ENCODE results near the gene ZNF485. TPM values are rescaled to one million over a fixed set of nuclear protein-coding genes. Genes with fewer than 3 reads are reported as not detected.
A peak's percentile ranks its signal among the peaks of the same experiment; 100 is the strongest.

The ZNF485 gene
- total and polyA plus RNA-seq, 4 donors, result 1.5 to 4.4 (median 3.2) TPM

DNA sequence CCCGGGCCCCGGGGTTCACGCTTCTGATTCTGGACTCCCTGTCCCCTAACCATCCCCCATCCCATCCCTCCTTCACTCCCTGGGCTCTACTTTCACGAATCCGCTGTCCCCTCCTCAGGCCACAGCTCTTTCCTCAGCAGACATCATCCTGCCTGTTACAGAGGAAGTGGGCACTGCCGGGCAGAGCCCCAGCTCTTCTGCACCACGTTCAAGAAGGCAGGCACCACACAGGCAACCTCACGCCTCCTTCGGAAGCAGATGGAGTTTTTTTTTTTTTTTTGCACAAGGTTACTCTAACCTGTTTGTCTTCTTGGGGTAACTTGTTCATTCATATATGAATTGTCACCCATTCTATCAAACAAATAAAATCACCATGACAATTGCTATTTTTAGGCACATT is 60.3 kb downstream of the ZNF485 start:
- Histone ChIP-seq H3K36me3 (ENCODE audit: control insufficient read depth in 4 of 4, insufficient read depth in 4 of 4, low read length in 4 of 4) (no peaks in the 10 kb centered on the region), H3K27me3 (ENCODE audit: control insufficient read depth in 3 of 3, insufficient read depth in 3 of 3, low read length in 2 of 3) (peaks cover 0 to 27% (median 8%) of the 10 kb centered on the region in 3 donors), H3K9ac (ENCODE audit: insufficient read depth in 1 of 2, low read length in 2 of 2) (no peak overlapping the region), H3K9me3 (ENCODE audit: control insufficient read depth in 4 of 4, insufficient read depth in 3 of 4, low read length in 3 of 4) (no peaks in the 10 kb centered on the region), H3K27ac (ENCODE audit: low read depth in 1 of 2, low read length in 1 of 2) (no peak overlapping the region), H3K4me3 (no peak overlapping the region), H3K4me1 (ENCODE audit: control insufficient read depth in 5 of 5, insufficient read depth in 5 of 5, low read length in 5 of 5) (peaks cover 0 to 4% (median 0%) of the 10 kb centered on the region in 5 donors)
- 49 to 61% methylated on average over 9 of the region's 9 CpGs for WGBS, 2 donors
- TF ChIP-seq, protein P1, sequence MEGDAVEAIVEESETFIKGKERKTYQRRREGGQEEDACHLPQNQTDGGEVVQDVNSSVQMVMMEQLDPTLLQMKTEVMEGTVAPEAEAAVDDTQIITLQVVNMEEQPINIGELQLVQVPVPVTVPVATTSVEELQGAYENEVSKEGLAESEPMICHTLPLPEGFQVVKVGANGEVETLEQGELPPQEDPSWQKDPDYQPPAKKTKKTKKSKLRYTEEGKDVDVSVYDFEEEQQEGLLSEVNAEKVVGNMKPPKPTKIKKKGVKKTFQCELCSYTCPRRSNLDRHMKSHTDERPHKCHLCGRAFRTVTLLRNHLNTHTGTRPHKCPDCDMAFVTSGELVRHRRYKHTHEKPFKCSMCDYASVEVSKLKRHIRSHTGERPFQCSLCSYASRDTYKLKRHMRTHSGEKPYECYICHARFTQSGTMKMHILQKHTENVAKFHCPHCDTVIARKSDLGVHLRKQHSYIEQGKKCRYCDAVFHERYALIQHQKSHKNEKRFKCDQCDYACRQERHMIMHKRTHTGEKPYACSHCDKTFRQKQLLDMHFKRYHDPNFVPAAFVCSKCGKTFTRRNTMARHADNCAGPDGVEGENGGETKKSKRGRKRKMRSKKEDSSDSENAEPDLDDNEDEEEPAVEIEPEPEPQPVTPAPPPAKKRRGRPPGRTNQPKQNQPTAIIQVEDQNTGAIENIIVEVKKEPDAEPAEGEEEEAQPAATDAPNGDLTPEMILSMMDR (IDR thresholded peaks at IDR 0.05; ENCODE audit: control extremely low read depth, extremely low read depth), result no peak
- ATAC-seq (ENCODE audit: insufficient read depth, low FRiP score), result no peak
- DNase-seq, result no peak

GRCh38 chr10:43667317-43667731 is 61.1 kb downstream of the ZNF485 start:
- ATAC-seq (ENCODE audit: insufficient read depth, low FRiP score), result peak; percentile 51
- TF ChIP-seq, protein P1 (IDR thresholded peaks at IDR 0.05; ENCODE audit: control extremely low read depth, extremely low read depth), result no peak
- H3K9me3 ChIP-seq (ENCODE audit: control insufficient read depth in 4 of 4, insufficient read depth in 3 of 4, low read length in 3 of 4), result no peaks in the 10 kb centered on the region
- peaks cover 0 to 28% (median 9%) of the 10 kb centered on the region in 3 donors for H3K27me3 ChIP-seq (ENCODE audit: control insufficient read depth in 3 of 3, insufficient read depth in 3 of 3, low read length in 2 of 3)
- peaks cover 0 to 6% (median 0%) of the 10 kb centered on the region in 5 donors for H3K4me1 ChIP-seq (ENCODE audit: control insufficient read depth in 5 of 5, insufficient read depth in 5 of 5, low read length in 5 of 5)
- H3K9ac ChIP-seq (ENCODE audit: insufficient read depth in 1 of 2, low read length in 2 of 2), result no peak overlapping the region
- H3K27ac ChIP-seq (ENCODE audit: low read depth in 1 of 2, low read length in 1 of 2), result no peak overlapping the region
- 5 to 6% methylated on average over 35 of the region's 35 CpGs for WGBS, 2 donors
- peak; percentile 68 to 72 (median 69) for DNase-seq
- H3K36me3 ChIP-seq (ENCODE audit: control insufficient read depth in 4 of 4, insufficient read depth in 4 of 4, low read length in 4 of 4), result no peaks in the 10 kb centered on the region
- no peak overlapping the region for H3K4me3 ChIP-seq

Other genes starting within 250 kb of the ZNF485 start
- 1 to 10 TPM in 1 of 2 donors, not detected in 1; 3.9 TPM for gene FXYD4, start 234.8 kb upstream of the ZNF485 start, total RNA-seq
- 1 to 10 TPM in 1 of 2 donors, under 1 TPM in 1; 0.65 to 2.9 TPM for gene FXYD4, start 234.8 kb upstream of the ZNF485 start, polyA plus RNA-seq
- 100 to 1,000 TPM; 130 to 221 TPM for gene HNRNPF, start 197.3 kb upstream of the ZNF485 start, total RNA-seq
- 100 to 1,000 TPM in 1 of 2 donors, 10 to 100 TPM in 1; 79.1 to 237 TPM for gene HNRNPF, start 197.3 kb upstream of the ZNF485 start, polyA plus RNA-seq
- gene ZNF487, start 169.3 kb upstream of the ZNF485 start, total RNA-seq, result 10 to 100 TPM in 1 of 2 donors, 1 to 10 TPM in 1; 9.6 to 25.4 TPM
- gene ZNF487, start 169.3 kb upstream of the ZNF485 start, polyA plus RNA-seq, result 1 to 10 TPM; 8.4 to 8.6 TPM
- 1 to 10 TPM; 3.5 to 4.2 TPM for gene ZNF239, start 31.8 kb upstream of the ZNF485 start, total RNA-seq
- gene ZNF239, start 31.8 kb upstream of the ZNF485 start, polyA plus RNA-seq, result 1 to 10 TPM; 1.8 to 2.1 TPM
- 10 to 100 TPM; 27.8 to 33.8 TPM for gene ZNF32, start 42.4 kb downstream of the ZNF485 start, total RNA-seq
- 10 to 100 TPM; 21.4 to 60.8 TPM for gene ZNF32, start 42.4 kb downstream of the ZNF485 start, polyA plus RNA-seq

Measured in lung (tissue), 12 donors.